HepG2 (cell line): ENCODE results near the gene ZNF367. TPM values are rescaled to one million over a fixed set of nuclear protein-coding genes. Genes with fewer than 3 reads are reported as not detected.

Experiments used
- ETV5 ChIP-seq: IDR thresholded peaks from 2 replicates; pipeline ENCODE4 v1.6.1; 2018; ENCODE audit warnings: missing biosample characterization, missing genetic modification reagents, inconsistent platforms, borderline replicate concordance
- GATAD2A ChIP-seq: IDR thresholded peaks from 2 replicates; pipeline ENCODE4 v1.6.1; 2016
- GLI4 ChIP-seq: sonication (generic); formaldehyde crosslinking; IDR thresholded peaks from 2 replicates; pipeline ENCODE4 v1.5.1; 2020; ENCODE audit warnings: missing genetic modification reagents, mild to moderate bottlenecking, moderate library complexity, borderline replicate concordance
- GTF2F1 ChIP-seq: fragments of 150-350 bp; IDR thresholded peaks from 2 replicates; pipeline ENCODE4 v1.6.1; 2014; ENCODE audit warnings: low read length
- ISL2 ChIP-seq: sonication (generic); formaldehyde crosslinking; IDR thresholded peaks from 2 replicates; pipeline ENCODE4 v1.5.0; 2020; ENCODE audit warnings: missing genetic modification reagents
- MED8 ChIP-seq: sonication (generic); formaldehyde crosslinking; IDR thresholded peaks from 2 replicates; pipeline ENCODE4 v1.8.1; 2023; ENCODE audit warnings: mild to moderate bottlenecking, missing genetic modification reagents; ENCODE audit not compliant: insufficient replicate concordance
- MEIS2 ChIP-seq: sonication (generic); formaldehyde crosslinking; IDR thresholded peaks from 2 replicates; pipeline ENCODE4 v1.9.0; 2021; ENCODE audit warnings: mild to moderate bottlenecking, missing genetic modification reagents
- MXI1 ChIP-seq: IDR thresholded peaks from 3 replicates; pipeline ENCODE4 v1.6.1; 2012; ENCODE audit warnings: low read depth, low read length, inconsistent platforms, borderline replicate concordance
- NR2F1 ChIP-seq, 2 experiments: fragments of 450-650 bp in 1 of 2; formaldehyde crosslinking in 1 of 2; IDR thresholded peaks; 2 replicates each; pipeline versions ENCODE4 v1.5.0 to v1.6.1; 2016 to 2020; ENCODE audit warnings: mild to moderate bottlenecking in 1 of 2, missing compliant biosample characterization in 1 of 2, missing genetic modification reagents in 1 of 2, moderate library complexity in 1 of 2
- PRPF4 ChIP-seq: fragments of 200-400 bp; formaldehyde crosslinking; IDR thresholded peaks from 2 replicates; pipeline ENCODE4 v1.6.1; 2016; ENCODE audit warnings: low read length, low read depth; ENCODE audit not compliant: poor library complexity, severe bottlenecking
- REL ChIP-seq: sonication (generic); formaldehyde crosslinking; conservative IDR thresholded peaks from 2 replicates; pipeline ENCODE4 v1.8.0; 2022; ENCODE audit warnings: mild to moderate bottlenecking, missing genetic modification reagents, moderate library complexity
- RFXAP ChIP-seq: sonication (generic); formaldehyde crosslinking; IDR thresholded peaks from 2 replicates; pipeline ENCODE4 v1.4.0; 2020; ENCODE audit warnings: missing genetic modification reagents, borderline replicate concordance
- SP4 ChIP-seq: sonication (generic); formaldehyde crosslinking; IDR thresholded peaks from 2 replicates; pipeline ENCODE4 v1.8.1; 2023; ENCODE audit warnings: mild to moderate bottlenecking, missing genetic modification reagents
- XRCC5 ChIP-seq: fragments of 200-400 bp; formaldehyde crosslinking; optimal IDR thresholded peaks from 2 replicates; pipeline ENCODE3; 2017; ENCODE audit warnings: mild to moderate bottlenecking, low read length
- YY1 ChIP-seq: IDR thresholded peaks from 2 replicates; pipeline ENCODE4 v1.6.1; 2011; ENCODE audit warnings: low read length, low read depth, moderate library complexity, mild to moderate bottlenecking; ENCODE audit not compliant: insufficient read depth, insufficient replicate concordance
- ZBTB42 ChIP-seq: sonication (generic); formaldehyde crosslinking; IDR thresholded peaks from 2 replicates; pipeline ENCODE4 v1.5.0; 2020; ENCODE audit warnings: mild to moderate bottlenecking, missing genetic modification reagents
- ZFP1 ChIP-seq: IDR thresholded peaks from 2 replicates; pipeline ENCODE4 v1.6.1; 2016
- ZNF292 ChIP-seq: sonication (generic); formaldehyde crosslinking; IDR thresholded peaks from 2 replicates; pipeline ENCODE4 v1.8.1; 2022; ENCODE audit warnings: mild to moderate bottlenecking, low read depth, missing genetic modification reagents, borderline replicate concordance
- ZNF780A ChIP-seq: sonication (generic); formaldehyde crosslinking; IDR thresholded peaks from 2 replicates; pipeline ENCODE4 v1.8.0; 2022; ENCODE audit warnings: mild to moderate bottlenecking, missing genetic modification reagents, moderate library complexity
- ZSCAN20 ChIP-seq: sonication (generic); formaldehyde crosslinking; IDR thresholded peaks from 2 replicates; pipeline ENCODE4 v1.4.0; 2020; ENCODE audit warnings: missing genetic modification reagents, mild to moderate bottlenecking, borderline replicate concordance
- polyA plus RNA-seq, 8 experiments: library from polyadenylated mRNA; depleted of rRNA in 3 of 8; stranded (reverse) in 7 of 8; unstranded in 1 of 8; fragments of >200 nt; fragmentation: Illumina TruSeq in 4 of 8; extraction: Trizol in 4 of 8; gene quantifications; 2 replicates each; pipeline versions ENCODE4 v1.2.1 to v1.2.3, GENCODE V29; 2011 to 2016; ENCODE audit warnings: low read depth in 4 of 8, missing spikeins in 1 of 8, mixed read lengths in 1 of 8; ENCODE audit not compliant: insufficient read depth in 1 of 8
- total RNA-seq, 5 experiments: library from RNA; depleted of rRNA; stranded (reverse); fragments of >200 nt; fragmentation: Illumina TruSeq; extraction: Trizol; gene quantifications; 2 replicates each; pipeline ENCODE4 v1.2.3, GENCODE V29; 2016; ENCODE audit warnings: low read depth in 1 of 5
- TF ChIP-seq, protein P1 (sequence below): fragments of 450-650 bp; IDR thresholded peaks from 2 replicates; pipeline ENCODE4 v1.6.1; 2017
- TF ChIP-seq, protein P2 (sequence below): sonication (generic); formaldehyde crosslinking; IDR thresholded peaks from 2 replicates; pipeline ENCODE4 v1.4.0; 2020; ENCODE audit warnings: missing genetic modification reagents
- TF ChIP-seq, protein P3 (sequence below): sonication (generic); formaldehyde crosslinking; IDR thresholded peaks from 2 replicates; pipeline ENCODE4 v1.9.0; 2022; ENCODE audit warnings: low read depth, missing genetic modification reagents
- TF ChIP-seq, protein P4 (sequence below): IDR thresholded peaks from 2 replicates; pipeline ENCODE4 v1.6.1; 2016; ENCODE audit warnings: low read depth, borderline replicate concordance
- TF ChIP-seq, protein P5 (sequence below): sonication (generic); formaldehyde crosslinking; IDR thresholded peaks from 2 replicates; pipeline ENCODE4 v1.4.0; 2020; ENCODE audit warnings: mild to moderate bottlenecking, missing genetic modification reagents

Gene ZNF367
- total and polyA plus RNA-seq, 2 of the 13 experiments (the other 11 are each of a cell fraction or from before 2014, with no cell fraction given) = 2.9 to 7.7 TPM

GRCh38 chr9:96408409-96409280 lies 9.5 kb downstream of the ZNF367 start (continued):
- no peak for TF ChIP-seq REL (CRISPR knock-in tag)
- TF ChIP-seq, protein P1, sequence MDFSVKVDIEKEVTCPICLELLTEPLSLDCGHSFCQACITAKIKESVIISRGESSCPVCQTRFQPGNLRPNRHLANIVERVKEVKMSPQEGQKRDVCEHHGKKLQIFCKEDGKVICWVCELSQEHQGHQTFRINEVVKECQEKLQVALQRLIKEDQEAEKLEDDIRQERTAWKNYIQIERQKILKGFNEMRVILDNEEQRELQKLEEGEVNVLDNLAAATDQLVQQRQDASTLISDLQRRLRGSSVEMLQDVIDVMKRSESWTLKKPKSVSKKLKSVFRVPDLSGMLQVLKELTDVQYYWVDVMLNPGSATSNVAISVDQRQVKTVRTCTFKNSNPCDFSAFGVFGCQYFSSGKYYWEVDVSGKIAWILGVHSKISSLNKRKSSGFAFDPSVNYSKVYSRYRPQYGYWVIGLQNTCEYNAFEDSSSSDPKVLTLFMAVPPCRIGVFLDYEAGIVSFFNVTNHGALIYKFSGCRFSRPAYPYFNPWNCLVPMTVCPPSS = no peak
- no peak; the same call in 1 of the 2 replicates for TF ChIP-seq ISL2
- TF ChIP-seq, protein P2, sequence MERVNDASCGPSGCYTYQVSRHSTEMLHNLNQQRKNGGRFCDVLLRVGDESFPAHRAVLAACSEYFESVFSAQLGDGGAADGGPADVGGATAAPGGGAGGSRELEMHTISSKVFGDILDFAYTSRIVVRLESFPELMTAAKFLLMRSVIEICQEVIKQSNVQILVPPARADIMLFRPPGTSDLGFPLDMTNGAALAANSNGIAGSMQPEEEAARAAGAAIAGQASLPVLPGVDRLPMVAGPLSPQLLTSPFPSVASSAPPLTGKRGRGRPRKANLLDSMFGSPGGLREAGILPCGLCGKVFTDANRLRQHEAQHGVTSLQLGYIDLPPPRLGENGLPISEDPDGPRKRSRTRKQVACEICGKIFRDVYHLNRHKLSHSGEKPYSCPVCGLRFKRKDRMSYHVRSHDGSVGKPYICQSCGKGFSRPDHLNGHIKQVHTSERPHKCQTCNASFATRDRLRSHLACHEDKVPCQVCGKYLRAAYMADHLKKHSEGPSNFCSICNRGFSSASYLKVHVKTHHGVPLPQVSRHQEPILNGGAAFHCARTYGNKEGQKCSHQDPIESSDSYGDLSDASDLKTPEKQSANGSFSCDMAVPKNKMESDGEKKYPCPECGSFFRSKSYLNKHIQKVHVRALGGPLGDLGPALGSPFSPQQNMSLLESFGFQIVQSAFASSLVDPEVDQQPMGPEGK (CRISPR knock-in tag) = peak; percentile 36; the same call in 1 of the 2 replicates
- peak; percentile 32 for TF ChIP-seq YY1
- TF ChIP-seq, protein P3, sequence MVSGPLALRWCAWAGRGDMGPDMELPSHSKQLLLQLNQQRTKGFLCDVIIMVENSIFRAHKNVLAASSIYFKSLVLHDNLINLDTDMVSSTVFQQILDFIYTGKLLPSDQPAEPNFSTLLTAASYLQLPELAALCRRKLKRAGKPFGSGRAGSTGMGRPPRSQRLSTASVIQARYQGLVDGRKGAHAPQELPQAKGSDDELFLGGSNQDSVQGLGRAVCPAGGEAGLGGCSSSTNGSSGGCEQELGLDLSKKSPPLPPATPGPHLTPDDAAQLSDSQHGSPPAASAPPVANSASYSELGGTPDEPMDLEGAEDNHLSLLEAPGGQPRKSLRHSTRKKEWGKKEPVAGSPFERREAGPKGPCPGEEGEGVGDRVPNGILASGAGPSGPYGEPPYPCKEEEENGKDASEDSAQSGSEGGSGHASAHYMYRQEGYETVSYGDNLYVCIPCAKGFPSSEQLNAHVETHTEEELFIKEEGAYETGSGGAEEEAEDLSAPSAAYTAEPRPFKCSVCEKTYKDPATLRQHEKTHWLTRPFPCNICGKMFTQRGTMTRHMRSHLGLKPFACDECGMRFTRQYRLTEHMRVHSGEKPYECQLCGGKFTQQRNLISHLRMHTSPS = no peak
- TF ChIP-seq, protein P4, sequence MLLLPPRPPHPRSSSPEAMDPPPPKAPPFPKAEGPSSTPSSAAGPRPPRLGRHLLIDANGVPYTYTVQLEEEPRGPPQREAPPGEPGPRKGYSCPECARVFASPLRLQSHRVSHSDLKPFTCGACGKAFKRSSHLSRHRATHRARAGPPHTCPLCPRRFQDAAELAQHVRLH (CRISPR knock-in tag) = peak; percentile 68; the same call in 1 of the 2 replicates
- TF ChIP-seq MEIS2 (CRISPR knock-in tag) = 0 out of 2 replicates have a peak, but pooled peaks have one; percentile 61
- peak; percentile 45; the same call in 1 of the 2 replicates for TF ChIP-seq GATAD2A (CRISPR knock-in tag)
- TF ChIP-seq, protein P5, sequence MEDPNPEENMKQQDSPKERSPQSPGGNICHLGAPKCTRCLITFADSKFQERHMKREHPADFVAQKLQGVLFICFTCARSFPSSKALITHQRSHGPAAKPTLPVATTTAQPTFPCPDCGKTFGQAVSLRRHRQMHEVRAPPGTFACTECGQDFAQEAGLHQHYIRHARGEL (CRISPR knock-in tag) = no peak
- TF ChIP-seq GTF2F1 = no peak
- no peak for TF ChIP-seq ZBTB42
- TF ChIP-seq MED8 = no peak
- peak; percentile 23; the same call in 1 of the 3 replicates for TF ChIP-seq MXI1
- TF ChIP-seq NR2F1 (CRISPR knock-in tag; IDR thresholded peaks at IDR 0.05) = no peak
- no peak for TF ChIP-seq PRPF4
- TF ChIP-seq RFXAP (CRISPR knock-in tag) = no peak
- no peak for TF ChIP-seq GLI4 (CRISPR knock-in tag)
- TF ChIP-seq ZNF292 (CRISPR knock-in tag) = no peak
- no peak for TF ChIP-seq ZFP1
- TF ChIP-seq XRCC5 = no peak
- peak; percentile 55; the same call in 1 of the 2 replicates for TF ChIP-seq SP4 (CRISPR knock-in tag)
- no peak for TF ChIP-seq ZSCAN20 (CRISPR knock-in tag)
- no peak for TF ChIP-seq ETV5 (CRISPR knock-in tag)
- TF ChIP-seq ZNF780A (CRISPR knock-in tag) = no peak
